GM18951 (cell line): ENCODE measurements around the gene SH3BP4.

ENCODE experiments used
- POLR2A ChIP-seq: IDR thresholded peaks from 4 replicates; pipeline ENCODE4 v1.6.1; 2011; ENCODE audit warnings: mild to moderate bottlenecking; ENCODE audit not compliant: insufficient read length, insufficient read depth; ENCODE audit errors: extremely low read depth
- in situ Hi-C: fragments of 300-500 bp; cut with MboI; formaldehyde crosslinking; loops from one replicate; pipeline ENCODE4 v1.12.0; 2022; ENCODE audit warnings: low sequenced_read_pairs, mixed read lengths, inconsistent platforms; ENCODE audit not compliant: unreplicated experiment

The SH3BP4 gene

GRCh38 chr2:234930397-234930796 is 21.4 kb upstream of the SH3BP4 start:
- in situ Hi-C loops = no loop called here
- no peak for TF ChIP-seq POLR2A

DNA sequence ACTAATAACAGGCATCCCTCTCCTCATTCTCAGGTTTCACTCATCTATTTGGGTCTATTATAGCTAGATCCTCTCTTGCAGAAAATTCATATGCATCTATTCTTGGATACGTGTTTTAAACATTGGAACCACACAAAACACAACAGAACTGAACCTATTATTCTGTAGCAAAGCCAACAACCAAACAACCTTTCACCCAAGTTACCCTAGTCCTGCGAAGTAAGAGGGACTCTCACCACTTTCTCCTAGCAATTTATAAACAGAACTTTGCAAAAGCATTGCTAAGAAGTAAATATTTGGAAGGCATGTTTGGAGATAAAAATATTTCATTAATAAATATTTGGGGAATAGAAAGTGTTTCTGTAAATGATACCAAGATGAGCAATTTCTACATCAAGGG is 20.4 kb upstream of the SH3BP4 start:
- no peak for TF ChIP-seq POLR2A
- in situ Hi-C loops = no loop called here

DNA sequence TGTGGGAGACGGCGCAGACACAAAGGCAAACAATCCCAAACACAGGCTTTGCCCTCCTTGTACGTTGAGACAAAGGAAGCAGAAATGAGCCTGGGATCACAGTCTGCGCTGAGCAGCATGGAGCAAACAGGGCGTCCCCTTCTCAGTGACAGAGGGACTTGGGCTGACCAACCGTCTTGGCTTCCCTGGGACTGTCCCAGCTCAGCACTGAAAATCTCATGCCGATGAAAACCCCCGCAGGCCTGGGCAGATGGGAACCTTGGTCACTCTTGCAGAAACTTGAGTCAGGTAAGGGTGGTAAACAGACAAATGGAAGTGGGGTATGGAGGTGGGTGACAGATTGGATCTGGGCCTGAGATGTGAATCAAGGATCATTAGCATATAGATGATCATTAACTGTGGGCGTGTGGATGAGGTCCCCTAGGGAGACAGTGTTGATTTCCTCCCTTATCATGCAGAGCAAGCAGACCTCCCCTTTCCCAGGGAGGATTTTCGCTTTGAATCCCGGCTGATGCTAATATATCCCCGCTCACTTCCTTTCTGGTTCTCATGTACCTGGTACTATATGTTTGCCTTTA is 19.1 kb upstream of the SH3BP4 start:
- in situ Hi-C loops = no loop called here

DNA sequence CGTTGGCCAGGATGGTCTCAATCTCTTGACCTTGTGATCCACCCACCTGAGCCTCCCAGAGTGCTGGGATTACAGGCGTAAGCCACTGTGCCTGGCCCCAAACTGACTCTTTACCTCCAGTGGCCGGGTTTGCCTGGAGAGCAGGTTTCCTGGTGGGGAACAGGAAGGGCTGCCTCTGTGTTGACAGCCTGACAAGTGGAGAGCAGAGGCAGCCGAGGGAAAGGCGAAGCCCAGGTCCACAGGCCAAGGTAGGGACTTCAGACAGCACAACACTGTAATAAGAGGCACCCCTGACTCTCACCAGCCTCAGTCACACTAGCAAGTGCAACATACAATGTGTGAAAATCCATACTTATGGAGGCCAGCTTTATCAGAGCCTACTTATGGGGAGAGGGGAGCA is 16.5 kb upstream of the SH3BP4 start:
- TF ChIP-seq POLR2A = no peak
- in situ Hi-C loops = no loop called here

More for the DNA sequence above, 19.1 kb upstream of the SH3BP4 start:
- no peak for TF ChIP-seq POLR2A

- in situ Hi-C loops = no loop called here
- no peak for TF ChIP-seq POLR2A
Measured at GRCh38 chr2:234939576-234939975, 12.2 kb upstream of the SH3BP4 start.

DNA sequence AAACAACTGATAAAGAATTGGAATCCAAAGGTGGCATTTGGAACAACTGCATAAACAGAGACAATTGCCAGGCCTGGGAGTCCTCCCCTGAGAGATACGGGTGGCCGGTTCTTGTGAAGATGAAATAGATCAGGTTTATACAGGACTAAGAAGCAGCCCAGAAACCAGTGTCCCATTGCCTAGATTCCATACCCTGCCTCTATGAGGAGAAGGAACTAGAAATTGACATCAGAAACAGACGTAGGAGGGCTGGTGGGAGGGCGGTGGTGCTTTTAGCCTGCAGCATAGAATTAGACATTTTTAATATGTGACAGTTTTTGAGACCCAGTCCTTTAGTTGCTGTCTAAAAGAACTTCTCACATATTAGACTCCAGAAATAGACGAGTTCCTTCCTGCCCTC is 11.8 kb upstream of the SH3BP4 start:
- in situ Hi-C loops = no loop called here
- TF ChIP-seq POLR2A = no peak

DNA sequence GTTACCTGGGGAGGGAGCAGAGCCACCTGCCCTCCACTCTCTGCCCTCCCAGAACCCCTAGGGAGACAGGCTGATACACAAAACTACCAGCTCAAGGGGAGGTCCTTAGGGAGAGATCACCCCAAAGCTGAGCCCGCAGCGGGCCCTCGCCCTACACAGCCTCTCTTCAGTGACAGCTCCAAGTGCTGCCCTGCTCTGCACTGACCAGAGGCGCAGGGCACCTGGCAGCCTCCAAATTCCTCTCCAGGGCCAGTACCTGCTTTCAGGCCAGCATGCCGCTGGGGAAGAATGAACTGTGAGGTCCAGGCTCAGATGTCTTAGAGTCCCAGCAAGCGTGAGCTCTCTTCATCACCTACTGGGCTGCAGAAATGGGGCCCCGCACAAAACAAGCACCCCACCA is 11.3 kb upstream of the SH3BP4 start:
- no peak for TF ChIP-seq POLR2A

GRCh38 chr2:234945339-234945873 is 6.4 kb upstream of the SH3BP4 start:
- in situ Hi-C loops = no loop called here
- no peak for TF ChIP-seq POLR2A

More for the DNA sequence above, 11.3 kb upstream of the SH3BP4 start:
- in situ Hi-C loops = no loop called here

DNA sequence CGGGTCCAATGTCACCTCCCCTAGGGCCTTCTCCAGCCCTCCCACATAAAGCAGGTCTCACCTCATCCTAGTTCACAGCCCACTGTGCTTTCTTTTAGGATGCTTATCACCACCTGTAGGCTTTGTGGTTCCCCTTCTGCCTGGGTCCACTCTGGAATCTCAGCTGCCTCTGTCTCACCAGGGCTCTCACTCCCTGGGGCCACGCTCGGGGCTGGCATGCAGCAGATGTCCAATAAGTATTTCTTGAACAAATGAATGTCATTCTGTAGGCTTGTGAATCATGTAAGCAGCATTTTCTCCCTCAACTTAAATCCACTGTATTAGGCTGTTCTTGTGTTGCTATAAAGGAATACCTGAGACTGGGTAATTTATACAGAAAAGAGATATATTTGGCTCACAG is 4.3 kb upstream of the SH3BP4 start:
- TF ChIP-seq POLR2A = no peak
- in situ Hi-C loops = no loop called here

DNA sequence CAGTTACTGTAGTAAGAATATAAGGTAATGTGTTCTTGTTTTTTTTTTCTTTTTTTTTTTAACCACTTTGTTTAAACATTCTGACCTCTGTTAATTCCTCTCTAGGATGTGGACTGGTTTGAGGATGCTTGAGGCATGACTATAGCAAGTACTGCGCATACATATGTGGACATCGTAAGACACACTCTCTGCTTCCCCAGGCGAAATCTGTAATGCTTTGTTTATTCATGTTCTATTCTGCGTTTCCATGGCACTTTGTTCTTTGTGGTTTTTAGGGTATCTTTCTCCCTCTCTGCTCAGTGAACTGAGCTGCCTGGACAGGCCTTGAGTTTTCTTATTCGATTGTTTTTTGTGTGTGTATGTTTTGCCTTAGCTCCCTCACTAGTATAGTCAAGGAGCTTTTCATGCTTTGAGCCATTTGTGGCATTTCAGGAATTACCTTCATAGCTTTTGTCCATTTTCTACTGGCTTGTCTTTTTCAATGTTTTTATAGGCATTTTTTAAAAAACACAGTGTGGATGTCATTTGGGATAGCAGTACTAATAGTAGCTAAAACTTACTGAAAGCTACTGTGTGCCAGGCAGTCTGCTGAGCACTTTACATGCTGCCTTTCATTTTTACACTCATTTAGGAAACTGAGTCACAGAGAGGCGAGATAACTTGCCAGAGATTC is 1.9 kb upstream of the SH3BP4 start:
- in situ Hi-C loops = no loop called here
- no peak for TF ChIP-seq POLR2A

GRCh38 chr2:234950435-234950729 is 1.4 kb upstream of the SH3BP4 start:
- in situ Hi-C loops = no loop called here
- TF ChIP-seq POLR2A = no peak

GRCh38 chr2:234950730-234951663 is 820 bp upstream of the SH3BP4 start:
- TF ChIP-seq POLR2A = no peak

GRCh38 chr2:234952270-234953115 is 676 bp downstream of the SH3BP4 start:
- no peak for TF ChIP-seq POLR2A
- in situ Hi-C loops = no loop called here

More at GRCh38 chr2:234950730-234951663, 820 bp upstream of the SH3BP4 start:
- in situ Hi-C loops = no loop called here
